CD4-positive, alpha-beta T cell (primary cell): ENCODE results near the gene C1GALT1C1. TPM values are rescaled to one million over a fixed set of nuclear protein-coding genes. Genes with fewer than 3 reads are reported as not detected.
"Not testable (repeated sequence)": the region's sequence is repeated elsewhere in the genome, so short reads cannot be mapped to it uniquely, and the experiment has no call there.

Experiments
- ATAC-seq: fragments of 200-7000 bp; cut with Tn5 transposase; one replicate; pipeline ENCODE4 v1.10.0; 2022; ENCODE audit warnings: mild to moderate bottlenecking; ENCODE audit not compliant: poor library complexity
- CTCF ChIA-PET: fragments of 350-600 bp; sonication (Branson Sonifier 250); formaldehyde crosslinking; loops from one replicate; lab custom pipeline; 2021; ENCODE audit warnings: antibody characterized with exemption, inconsistent platforms; lab: Charles Lee
- POLR2A ChIA-PET: fragments of 350-600 bp; sonication (Branson Sonifier 250); formaldehyde crosslinking; loops from one replicate; lab custom pipeline; 2021; ENCODE audit warnings: antibody characterized with exemption, inconsistent platforms; lab: Charles Lee
- DNase-seq, 14 experiments: peaks; one replicate each; pipeline ENCODE4 v3.0.0-alpha.2; 2013 to 2020; ENCODE audit warnings: mixed read lengths in 2 of 14
- H3K27ac ChIP-seq, 2 donors: one replicate each; pipeline versions ENCODE4 v1.5.1 to v1.7.0; 2013; ENCODE audit warnings: low read length in 2 of 2, low read depth in 1 of 2, mild to moderate bottlenecking in 1 of 2
- H3K27me3 ChIP-seq, 2 experiments: 1 replicate in 1 of 2; 2 replicates in 1 of 2; pipeline versions ENCODE4 v1.6.1 to v1.7.0; 2013; ENCODE audit warnings: low read length in 2 of 2, control low read depth in 1 of 2, mild to moderate bottlenecking in 1 of 2, moderate library complexity in 1 of 2; ENCODE audit not compliant: insufficient read depth in 2 of 2, control insufficient read depth in 1 of 2
- H3K36me3 ChIP-seq: one replicate; pipeline ENCODE4 v1.6.1; 2013; ENCODE audit warnings: low read length, control low read depth; ENCODE audit not compliant: insufficient read depth
- H3K4me1 ChIP-seq: one replicate; pipeline ENCODE4 v1.6.1; 2013; ENCODE audit warnings: low read length, control low read depth; ENCODE audit not compliant: insufficient read depth
- H3K4me3 ChIP-seq: one replicate; pipeline ENCODE4 v1.5.1; 2013; ENCODE audit warnings: mild to moderate bottlenecking, low read length, moderate library complexity
- H3K9me3 ChIP-seq, 2 experiments: 1 replicate in 1 of 2; 2 replicates in 1 of 2; pipeline versions ENCODE4 v1.6.1 to v1.7.0; 2013; ENCODE audit warnings: low read length in 2 of 2, mild to moderate bottlenecking in 2 of 2, control low read depth in 1 of 2, moderate library complexity in 1 of 2; ENCODE audit not compliant: control insufficient read depth in 1 of 2, insufficient read depth in 1 of 2
- H3K27ac Mint-ChIP-seq: one replicate; pipeline ENCODE4 v1.8.0; 2020; ENCODE audit warnings: mixed read lengths
- H3K27me3 Mint-ChIP-seq: one replicate; pipeline ENCODE4 v1.8.0; 2021; ENCODE audit warnings: mixed read lengths
- H3K36me3 Mint-ChIP-seq: one replicate; pipeline ENCODE4 v1.8.0; 2021; ENCODE audit warnings: low read depth, mixed read lengths
- H3K4me1 Mint-ChIP-seq: one replicate; pipeline ENCODE4 v1.8.0; 2021; ENCODE audit warnings: low read depth, mixed read lengths
- H3K4me3 Mint-ChIP-seq: one replicate; pipeline ENCODE4 v1.8.0; 2020; ENCODE audit warnings: mild to moderate bottlenecking, mixed read lengths
- H3K9me3 Mint-ChIP-seq: one replicate; pipeline ENCODE4 v1.8.0; 2020; ENCODE audit warnings: mixed read lengths
- intact Hi-C, 2 experiments: fragments of 100-400 bp; cut with DNase I in 1 of 2; cut with micrococcal nuclease in 1 of 2; formaldehyde crosslinking; loops; one replicate each; pipeline versions ENCODE4 v1.15.1 to v1.9.0; 2023 to 2025; cut with DNase I, micrococcal nuclease
- total RNA-seq, 174 experiments: library from RNA in 2 of 174; stranded (reverse) in 2 of 174; gene quantifications; one replicate each; pipeline ENCODE4 v1.2.3 and lab custom pipeline; 2021 to 2026
- TF ChIP-seq, protein P1 (sequence below): fragments of 200-600 bp; IDR thresholded peaks from one replicate; pipeline ENCODE4 v1.8.0; 2022; ENCODE audit warnings: antibody characterized with exemption, mild to moderate bottlenecking

C1GALT1C1 gene
- total RNA-seq, 2 experiments from 2014 or later, result 2.3 to 3.3 TPM

DNA sequence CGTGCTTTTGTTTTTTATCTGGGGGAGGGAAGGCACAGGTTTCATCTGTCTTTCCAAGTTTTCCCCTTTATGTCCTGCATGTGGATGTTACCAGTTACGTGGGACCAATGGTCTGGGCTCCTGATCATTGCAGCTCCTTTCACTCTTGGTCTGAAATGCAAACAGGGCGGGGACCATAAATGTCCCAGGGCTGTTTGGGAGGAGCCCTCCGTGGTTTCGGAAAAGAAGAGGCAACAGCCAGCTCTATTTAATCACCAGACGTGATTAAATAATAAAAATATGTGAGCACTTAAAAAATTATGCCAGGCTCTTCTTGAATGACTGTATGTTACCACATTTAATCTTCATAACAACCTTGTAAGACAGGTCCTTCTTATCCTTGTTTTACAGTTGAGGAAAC, 30.8 kb upstream of the C1GALT1C1 start:
- intact Hi-C loops, result loop anchor here in 1 of 2 experiments (10.0 kb wide), 1 partner anchor 94 kb away; no protein-coding TSS in a partner anchor
- no peak for ATAC-seq

DNA sequence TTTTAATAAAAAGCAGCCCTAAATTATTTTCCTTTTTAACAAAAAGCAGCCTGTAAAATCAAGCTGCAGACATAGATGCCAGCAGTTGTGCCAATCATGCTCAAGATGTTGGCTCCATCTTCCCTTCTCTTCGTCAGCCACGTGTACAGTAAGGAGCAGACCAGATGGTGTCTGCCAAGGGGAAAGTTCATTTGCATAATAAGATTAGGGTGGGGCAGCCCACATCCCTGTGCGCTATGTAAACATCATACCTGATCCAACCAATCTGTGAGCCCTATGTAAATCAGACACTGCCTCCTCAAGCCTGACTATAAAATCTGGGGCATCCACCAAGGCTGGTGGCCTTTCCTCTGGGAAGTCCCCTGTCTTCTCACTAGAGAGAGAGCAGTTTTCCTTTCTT, 23.1 kb upstream of the C1GALT1C1 start:
- H3K4me3 ChIP-seq, result no peak overlapping the region
- DNase-seq (no peak), ATAC-seq (no peak)
- H3K36me3 ChIP-seq, result no peaks in the 10 kb centered on the region
- H3K4me1 Mint-ChIP-seq, result no peaks in the 10 kb centered on the region
- H3K4me1 ChIP-seq, result no peaks in the 10 kb centered on the region
- TF ChIP-seq, protein P1, sequence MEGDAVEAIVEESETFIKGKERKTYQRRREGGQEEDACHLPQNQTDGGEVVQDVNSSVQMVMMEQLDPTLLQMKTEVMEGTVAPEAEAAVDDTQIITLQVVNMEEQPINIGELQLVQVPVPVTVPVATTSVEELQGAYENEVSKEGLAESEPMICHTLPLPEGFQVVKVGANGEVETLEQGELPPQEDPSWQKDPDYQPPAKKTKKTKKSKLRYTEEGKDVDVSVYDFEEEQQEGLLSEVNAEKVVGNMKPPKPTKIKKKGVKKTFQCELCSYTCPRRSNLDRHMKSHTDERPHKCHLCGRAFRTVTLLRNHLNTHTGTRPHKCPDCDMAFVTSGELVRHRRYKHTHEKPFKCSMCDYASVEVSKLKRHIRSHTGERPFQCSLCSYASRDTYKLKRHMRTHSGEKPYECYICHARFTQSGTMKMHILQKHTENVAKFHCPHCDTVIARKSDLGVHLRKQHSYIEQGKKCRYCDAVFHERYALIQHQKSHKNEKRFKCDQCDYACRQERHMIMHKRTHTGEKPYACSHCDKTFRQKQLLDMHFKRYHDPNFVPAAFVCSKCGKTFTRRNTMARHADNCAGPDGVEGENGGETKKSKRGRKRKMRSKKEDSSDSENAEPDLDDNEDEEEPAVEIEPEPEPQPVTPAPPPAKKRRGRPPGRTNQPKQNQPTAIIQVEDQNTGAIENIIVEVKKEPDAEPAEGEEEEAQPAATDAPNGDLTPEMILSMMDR, result no peak
- no peak overlapping the region for H3K4me3 Mint-ChIP-seq
- no peaks in the 10 kb centered on the region for H3K9me3 ChIP-seq
- CTCF ChIA-PET, result no interaction called here
- intact Hi-C loops, result no loop called here
- H3K27ac ChIP-seq, result no peak overlapping the region
- no peaks in the 10 kb centered on the region for H3K9me3 Mint-ChIP-seq
- no peaks in the 10 kb centered on the region for H3K36me3 Mint-ChIP-seq
- peaks cover 0 to 5% of the 10 kb centered on the region in 2 experiments for H3K27me3 ChIP-seq
- no peak overlapping the region for H3K27ac Mint-ChIP-seq
- H3K27me3 Mint-ChIP-seq, result no peaks in the 10 kb centered on the region
- POLR2A ChIA-PET, result no interaction called here

More for the DNA sequence above, 30.8 kb upstream of the C1GALT1C1 start:
- no peaks in the 10 kb centered on the region for H3K9me3 Mint-ChIP-seq
- DNase-seq, result no peak
- TF ChIP-seq, protein P1, result no peak
- ChIA-PET CTCF (no interaction called here), POLR2A (no interaction called here)
- Histone ChIP-seq H3K9me3 (no peaks in the 10 kb centered on the region), H3K27me3 (peaks cover 0 to 5% of the 10 kb centered on the region in 2 experiments), H3K27ac (no peak overlapping the region), H3K4me1 (no peaks in the 10 kb centered on the region), H3K4me3 (no peak overlapping the region), H3K36me3 (no peaks in the 10 kb centered on the region)
- H3K4me1 Mint-ChIP-seq, result no peaks in the 10 kb centered on the region
- no peak overlapping the region for H3K4me3 Mint-ChIP-seq
- H3K27ac Mint-ChIP-seq, result no peak overlapping the region
- H3K36me3 Mint-ChIP-seq, result no peaks in the 10 kb centered on the region
- no peaks in the 10 kb centered on the region for H3K27me3 Mint-ChIP-seq

DNA sequence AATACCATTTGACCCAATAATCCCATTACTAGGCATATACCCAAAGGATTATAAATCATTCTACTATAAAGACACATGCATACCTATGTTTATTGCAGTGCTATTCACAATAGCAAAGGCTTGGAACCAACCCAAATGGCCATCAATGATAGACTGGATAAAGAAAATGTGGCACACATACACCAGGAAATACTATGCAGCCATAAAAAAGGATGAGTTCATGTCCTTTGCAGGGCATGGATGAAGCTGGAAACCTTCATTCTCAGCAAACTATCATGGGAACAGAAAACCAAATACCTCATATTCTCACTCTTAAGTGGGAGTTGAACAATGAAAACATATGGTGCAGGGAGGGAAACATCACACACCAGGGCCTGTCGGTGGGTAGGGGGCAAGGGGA, 22.4 kb upstream of the C1GALT1C1 start:
- ATAC-seq, CTCF ChIA-PET, H3K27ac ChIP-seq, H3K36me3 Mint-ChIP-seq, intact Hi-C loops, H3K9me3 Mint-ChIP-seq, H3K4me1 Mint-ChIP-seq, POLR2A ChIA-PET, H3K27ac Mint-ChIP-seq, H3K4me1 ChIP-seq, H3K4me3 ChIP-seq, DNase-seq, H3K27me3 Mint-ChIP-seq, H3K9me3 ChIP-seq, H3K36me3 ChIP-seq, H3K4me3 Mint-ChIP-seq, H3K27me3 ChIP-seq: not testable (repeated sequence)

DNA sequence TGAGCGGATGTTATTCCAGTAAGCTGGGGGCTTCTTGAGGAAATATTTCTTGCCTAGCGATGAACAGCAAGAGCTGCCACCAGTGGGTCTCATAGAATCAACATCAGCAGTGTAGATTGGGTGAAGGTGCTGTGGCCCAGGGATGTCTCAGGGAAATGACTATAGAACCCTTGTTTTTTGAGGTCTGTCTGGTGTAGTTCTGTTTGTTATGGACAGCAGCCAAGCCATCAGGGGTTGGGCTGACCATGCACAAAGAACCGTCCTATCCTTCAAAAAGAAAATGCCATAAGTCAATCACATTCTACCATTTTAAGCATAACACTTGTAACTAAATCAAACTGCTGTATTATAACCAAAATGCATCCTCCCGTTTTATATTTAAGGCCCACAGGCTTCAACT, 17.3 kb upstream of the C1GALT1C1 start:
- Histone ChIP-seq H3K4me1 (no peaks in the 10 kb centered on the region), H3K4me3 (no peak overlapping the region), H3K27ac (no peak overlapping the region), H3K9me3 (no peaks in the 10 kb centered on the region), H3K27me3 (no peaks in the 10 kb centered on the region), H3K36me3 (no peaks in the 10 kb centered on the region)
- ChIA-PET CTCF (no interaction called here), POLR2A (no interaction called here)
- Mint-ChIP-seq H3K27me3 (no peaks in the 10 kb centered on the region), H3K36me3 (no peaks in the 10 kb centered on the region), H3K4me1 (no peaks in the 10 kb centered on the region), H3K4me3 (no peak overlapping the region), H3K27ac (no peak overlapping the region), H3K9me3 (no peaks in the 10 kb centered on the region)
- TF ChIP-seq, protein P1, result no peak
- intact Hi-C loops, result no loop called here
- DNase-seq (no peak), ATAC-seq (no peak)
